Upper lobe of left lung (tissue), 6 donors: ENCODE results near the gene GABBR2. TPM values are rescaled to one million over a fixed set of nuclear protein-coding genes. Genes with fewer than 3 reads are reported as not detected.

ENCODE experiments used
- ATAC-seq, 2 donors: fragments of 200-7000 bp; cut with Tn5 transposase; one replicate each; pipeline ENCODE4 v1.9.1; 2022; ENCODE audit warnings: mild to moderate bottlenecking in 2 of 2, moderate library complexity in 2 of 2; ENCODE audit not compliant: low FRiP score in 2 of 2
- DNase-seq, 2 donors: peaks; one replicate each; pipeline ENCODE4 v3.0.0-alpha.2; 2019 to 2020
- H3K27ac ChIP-seq, 4 donors: fragments of 200-600 bp; sonication (generic); one replicate each; pipeline ENCODE4 v1.5.1; 2016 to 2019
- H3K27me3 ChIP-seq, 4 donors: fragments of 200-600 bp; sonication (generic); one replicate each; pipeline ENCODE4 v1.5.1; 2017 to 2019
- H3K36me3 ChIP-seq, 4 donors: fragments of 200-600 bp; sonication (generic); one replicate each; pipeline ENCODE4 v1.5.1; 2016 to 2019
- H3K4me1 ChIP-seq, 4 donors: fragments of 200-600 bp; sonication (generic); one replicate each; pipeline ENCODE4 v1.5.1; 2018 to 2019
- H3K4me3 ChIP-seq, 4 donors: fragments of 200-600 bp; sonication (generic); one replicate each; pipeline ENCODE4 v1.5.1; 2017 to 2019; ENCODE audit warnings: mild to moderate bottlenecking in 2 of 4, moderate library complexity in 1 of 4
- H3K9me3 ChIP-seq, 4 donors: fragments of 200-600 bp; sonication (generic); one replicate each; pipeline ENCODE4 v1.5.1; 2018 to 2019
- CTCF ChIP-seq, 6 experiments: fragments of 450-650 bp in 4 of 6; fragments of 200-600 bp in 2 of 6; sonication (generic) in 2 of 6; IDR thresholded peaks; one replicate each; pipeline ENCODE4 v1.5.1; 2016 to 2019; ENCODE audit warnings: antibody characterized with exemption in 6 of 6
- EP300 ChIP-seq, 4 donors: sonication (generic); formaldehyde crosslinking; IDR thresholded peaks; one replicate each; pipeline ENCODE4 v1.5.1; 2017; ENCODE audit warnings: antibody characterized with exemption in 4 of 4, control low read depth in 2 of 4
- POLR2A ChIP-seq, 4 donors: fragments of 450-650 bp; IDR thresholded peaks; one replicate each; pipeline ENCODE4 v1.5.1; 2016 to 2017; ENCODE audit warnings: antibody characterized with exemption in 4 of 4, mild to moderate bottlenecking in 2 of 4
- POLR2AphosphoS5 ChIP-seq, 2 donors: sonication (generic); formaldehyde crosslinking; IDR thresholded peaks; one replicate each; pipeline ENCODE4 v1.5.1; 2017; ENCODE audit warnings: antibody characterized with exemption in 2 of 2
- WGBS, 2 donors: methylation state at CpG; one replicate each; pipeline ENCODE4 v1.1.5; 2017 to 2018; 5-methylcytosine and 5-hydroxymethylcytosine counted together
- total RNA-seq, 6 donors: library from RNA; depleted of rRNA in 4 of 6; stranded (reverse); fragments of >200 nt in 4 of 6; gene quantifications; one replicate each; pipeline versions ENCODE4 v1.1.0 to v1.2.1, GENCODE V29; 2016 to 2021
- donor health status: DM: no; HTN: no; CAD: no; lungs with moderate emphysema.
- donor health status: DM: no; HTN: yes; CAD: no; lungs with severe emphysema.

GABBR2 gene
- total RNA-seq, 6 donors from 2014 or later = 0.15 to 1.00 (median 0.81) TPM; not detected in 1

- H3K4me1 ChIP-seq = no peaks in the 10 kb centered on the region
- DNase-seq (no peak), ATAC-seq (no peak)
- no peaks in the 10 kb centered on the region for H3K27me3 ChIP-seq
- H3K27ac ChIP-seq = no peak overlapping the region
- 91 to 95% methylated on average over 5 to 9 of the region's 9 CpGs for WGBS, 2 donors
- no peak overlapping the region for H3K4me3 ChIP-seq
- H3K36me3 ChIP-seq = no peaks in the 10 kb centered on the region
- TF ChIP-seq POLR2A (IDR thresholded peaks at IDR 0.05) = no peak
- TF ChIP-seq POLR2AphosphoS5 (IDR thresholded peaks at IDR 0.05) = no peak
- H3K9me3 ChIP-seq = peaks cover 0 to 24% (median 10%) of the 10 kb centered on the region in 4 donors
Measured at GRCh38 chr9:98368366-98369065, 340.2 kb downstream of the GABBR2 start.

GRCh38 chr9:98367923-98368322 lies 340.8 kb downstream of the GABBR2 start:
- TF ChIP-seq CTCF (IDR thresholded peaks at IDR 0.05) = no peak
- TF ChIP-seq POLR2A (IDR thresholded peaks at IDR 0.05) = no peak
- TF ChIP-seq EP300 (IDR thresholded peaks at IDR 0.05) = no peak
- TF ChIP-seq POLR2AphosphoS5 (IDR thresholded peaks at IDR 0.05) = no peak

GRCh38 chr9:98367371-98367900 lies 341.3 kb downstream of the GABBR2 start:
- no peak overlapping the region for H3K27ac ChIP-seq
- 82 to 90% methylated on average over 5 of the region's 5 CpGs for WGBS, 2 donors
- no peak for TF ChIP-seq POLR2AphosphoS5 (IDR thresholded peaks at IDR 0.05)
- no peak for TF ChIP-seq POLR2A (IDR thresholded peaks at IDR 0.05)
- no peak for TF ChIP-seq EP300 (IDR thresholded peaks at IDR 0.05)
- TF ChIP-seq CTCF (IDR thresholded peaks at IDR 0.05) = no peak
- no peaks in the 10 kb centered on the region for H3K4me1 ChIP-seq
- H3K9me3 ChIP-seq = peaks cover 0 to 24% (median 10%) of the 10 kb centered on the region in 4 donors
- no peaks in the 10 kb centered on the region for H3K27me3 ChIP-seq
- no peak for ATAC-seq
- no peak overlapping the region for H3K4me3 ChIP-seq
- no peaks in the 10 kb centered on the region for H3K36me3 ChIP-seq
- DNase-seq = no peak

More at GRCh38 chr9:98367923-98368322, 340.8 kb downstream of the GABBR2 start:
- H3K27me3 ChIP-seq = no peaks in the 10 kb centered on the region
- peaks cover 0 to 24% (median 10%) of the 10 kb centered on the region in 4 donors for H3K9me3 ChIP-seq
- DNase-seq (no peak), ATAC-seq (no peak)
- H3K36me3 ChIP-seq = no peaks in the 10 kb centered on the region
- no peak overlapping the region for H3K27ac ChIP-seq
- no peaks in the 10 kb centered on the region for H3K4me1 ChIP-seq
- WGBS, 2 donors = 84 to 88% methylated on average over 5 of the region's 5 CpGs
- H3K4me3 ChIP-seq = no peak overlapping the region

- Histone ChIP-seq H3K9me3 (peaks cover 0 to 24% (median 10%) of the 10 kb centered on the region in 4 donors), H3K27me3 (no peaks in the 10 kb centered on the region), H3K36me3 (no peaks in the 10 kb centered on the region), H3K4me1 (no peaks in the 10 kb centered on the region), H3K27ac (no peak overlapping the region), H3K4me3 (no peak overlapping the region)
- DNase-seq (no peak), ATAC-seq (no peak)
- TF ChIP-seq CTCF (IDR thresholded peaks at IDR 0.05) (no peak), EP300 (IDR thresholded peaks at IDR 0.05) (no peak), POLR2AphosphoS5 (IDR thresholded peaks at IDR 0.05) (no peak)
- 67 to 73% methylated on average over 1 of the region's 1 CpG for WGBS, 2 donors
Measured at GRCh38 chr9:98365781-98366180, 343.0 kb downstream of the GABBR2 start.

- no peak for DNase-seq
- 71 to 84% methylated on average over 1 of the region's 1 CpG for WGBS, 2 donors
- H3K27ac ChIP-seq = no peak overlapping the region
- no peaks in the 10 kb centered on the region for H3K27me3 ChIP-seq
- H3K4me1 ChIP-seq = no peaks in the 10 kb centered on the region
- no peak overlapping the region for H3K4me3 ChIP-seq
- no peaks in the 10 kb centered on the region for H3K36me3 ChIP-seq
- H3K9me3 ChIP-seq = peaks cover 0 to 24% (median 10%) of the 10 kb centered on the region in 4 donors
- no peak for ATAC-seq
- TF ChIP-seq POLR2AphosphoS5 (IDR thresholded peaks at IDR 0.05) (no peak), EP300 (IDR thresholded peaks at IDR 0.05) (no peak), CTCF (IDR thresholded peaks at IDR 0.05) (peak; percentile 17 to 59 (median 43)), POLR2A (IDR thresholded peaks at IDR 0.05) (no peak)
Measured at GRCh38 chr9:98365227-98365669, 343.5 kb downstream of the GABBR2 start.
